H9 (cell line): Measurements from ENCODE around the gene BRCA2. TPM values are rescaled to one million over a fixed set of nuclear protein-coding genes. Genes with fewer than 3 reads are reported as not detected.

ENCODE experiments used
- DNase-seq: peaks from one replicate; pipeline ENCODE4 v3.0.0-alpha.2; 2017
- H2AFZ ChIP-seq: one replicate; pipeline ENCODE4 v1.6.1; 2013; ENCODE audit warnings: mild to moderate bottlenecking, low read length, control low read depth, moderate library complexity
- H2AK5ac ChIP-seq: 2 replicates; pipeline ENCODE4 v1.6.1; 2013; ENCODE audit warnings: low read length, control low read depth, mixed read lengths; ENCODE audit not compliant: insufficient read length
- H2BK120ac ChIP-seq: one replicate; pipeline ENCODE4 v1.6.1; 2013; ENCODE audit warnings: low read depth, mild to moderate bottlenecking, low read length, control low read depth, inconsistent platforms; ENCODE audit not compliant: poor library complexity, severe bottlenecking
- H2BK12ac ChIP-seq: 2 replicates; pipeline ENCODE4 v1.6.1; 2013; ENCODE audit warnings: low read length, control low read depth, mixed read lengths, low read depth; ENCODE audit not compliant: insufficient read length
- H2BK15ac ChIP-seq: 2 replicates; pipeline ENCODE4 v1.6.1; 2013; ENCODE audit warnings: low read depth, low read length, control low read depth
- H2BK20ac ChIP-seq: one replicate; pipeline ENCODE4 v1.6.1; 2013; ENCODE audit warnings: low read depth, mild to moderate bottlenecking, low read length, control low read depth, inconsistent platforms; ENCODE audit not compliant: poor library complexity, severe bottlenecking
- H2BK5ac ChIP-seq: 2 replicates; pipeline ENCODE4 v1.6.1; 2013; ENCODE audit warnings: low read length, control low read depth, mixed read lengths; ENCODE audit not compliant: insufficient read length
- H3K14ac ChIP-seq: 2 replicates; pipeline ENCODE4 v1.6.1; 2013; ENCODE audit warnings: low read length, control low read depth; ENCODE audit not compliant: insufficient read depth
- H3K18ac ChIP-seq: 2 replicates; pipeline ENCODE4 v1.6.1; 2013; ENCODE audit warnings: low read depth, mild to moderate bottlenecking, mixed read lengths, low read length, control low read depth; ENCODE audit not compliant: insufficient read length
- H3K23ac ChIP-seq: 2 replicates; pipeline ENCODE4 v1.6.1; 2013; ENCODE audit warnings: low read length, control low read depth, mixed read lengths, low read depth; ENCODE audit not compliant: insufficient read length
- H3K23me2 ChIP-seq: 2 replicates; pipeline ENCODE4 v1.6.1; 2013; ENCODE audit warnings: low read depth, mild to moderate bottlenecking, mixed read lengths, low read length, control low read depth; ENCODE audit not compliant: insufficient read length, poor library complexity, severe bottlenecking
- H3K27ac ChIP-seq: 2 replicates; pipeline ENCODE4 v1.5.1; 2013; ENCODE audit warnings: low read length, control low read depth, mixed read lengths, low read depth; ENCODE audit not compliant: insufficient read length
- H3K27me3 ChIP-seq: 2 replicates; pipeline ENCODE4 v1.6.1; 2013; ENCODE audit warnings: low read length, control low read depth, inconsistent platforms; ENCODE audit not compliant: insufficient read depth
- H3K4ac ChIP-seq: 2 replicates; pipeline ENCODE4 v1.6.1; 2013; ENCODE audit warnings: low read depth, mild to moderate bottlenecking, control low read depth, inconsistent platforms, low read length, moderate library complexity
- H3K4me1 ChIP-seq: 2 replicates; pipeline ENCODE4 v1.6.1; 2013; ENCODE audit warnings: low read length, control low read depth, inconsistent platforms; ENCODE audit not compliant: insufficient read depth
- H3K4me2 ChIP-seq: 2 replicates; pipeline ENCODE4 v1.6.1; 2013; ENCODE audit warnings: low read length, control low read depth, mixed read lengths; ENCODE audit not compliant: insufficient read length, insufficient read depth
- H3K56ac ChIP-seq: 2 replicates; pipeline ENCODE4 v1.6.1; 2013; ENCODE audit warnings: low read depth, mild to moderate bottlenecking, mixed read lengths, low read length, control low read depth; ENCODE audit not compliant: insufficient read length
- H3K79me1 ChIP-seq: 2 replicates; pipeline ENCODE4 v1.6.1; 2013; ENCODE audit warnings: low read depth, mild to moderate bottlenecking, moderate library complexity, low read length, control low read depth, inconsistent platforms; ENCODE audit not compliant: insufficient read depth, poor library complexity, severe bottlenecking
- H3K79me2 ChIP-seq: 2 replicates; pipeline ENCODE4 v1.6.1; 2013; ENCODE audit warnings: low read length, control low read depth, inconsistent platforms; ENCODE audit not compliant: insufficient read depth
- H3K9ac ChIP-seq: 2 replicates; pipeline ENCODE4 v1.6.1; 2013; ENCODE audit warnings: low read length, control low read depth, mixed read lengths; ENCODE audit not compliant: insufficient read length; ENCODE audit errors: extremely low read depth
- H3K9me3 ChIP-seq: one replicate; pipeline ENCODE4 v1.6.1; 2013; ENCODE audit warnings: low read depth, low read length, inconsistent platforms; ENCODE audit not compliant: control insufficient read depth
- H3T11ph ChIP-seq: one replicate; pipeline ENCODE4 v1.6.1; 2013; ENCODE audit warnings: mild to moderate bottlenecking, low read length, control low read depth, inconsistent platforms
- H4K20me1 ChIP-seq: one replicate; pipeline ENCODE4 v1.6.1; 2013; ENCODE audit not compliant: control insufficient read depth, insufficient read length, insufficient read depth
- H4K5ac ChIP-seq: 2 replicates; pipeline ENCODE4 v1.6.1; 2013; ENCODE audit warnings: low read depth, mild to moderate bottlenecking, mixed read lengths, low read length, control low read depth; ENCODE audit not compliant: insufficient read length
- H4K8ac ChIP-seq: replicated peaks from 2 replicates; pipeline ENCODE4 v1.6.1; 2013; ENCODE audit warnings: low read length, control low read depth, mixed read lengths, low read depth; ENCODE audit not compliant: insufficient read length
- H4K91ac ChIP-seq: 2 replicates; pipeline ENCODE4 v1.6.1; 2013; ENCODE audit warnings: low read depth, mild to moderate bottlenecking, moderate library complexity, mixed read lengths, low read length, control low read depth; ENCODE audit not compliant: insufficient read length
- H3K27ac Mint-ChIP-seq, 3 experiments: 2 replicates in 2 of 3; 3 replicates in 1 of 3; pipeline ENCODE4 v1.8.0; 2020 to 2021; ENCODE audit warnings: mixed read lengths in 3 of 3, mild to moderate bottlenecking in 1 of 3, moderate library complexity in 1 of 3
- H3K27me3 Mint-ChIP-seq: 2 replicates; pipeline ENCODE4 v1.8.0; 2021; ENCODE audit warnings: low read depth, mild to moderate bottlenecking, moderate library complexity, mixed read lengths
- H3K36me3 Mint-ChIP-seq, 3 experiments: 2 replicates in 2 of 3; 3 replicates in 1 of 3; pipeline ENCODE4 v1.8.0; 2020 to 2021; ENCODE audit warnings: low read depth in 3 of 3, mixed read lengths in 3 of 3; ENCODE audit not compliant: insufficient read depth in 1 of 3
- H3K4me1 Mint-ChIP-seq, 2 experiments: 2 replicates each; pipeline ENCODE4 v1.8.0; 2020; ENCODE audit warnings: mixed read lengths in 2 of 2
- H3K4me3 Mint-ChIP-seq, 2 experiments: 2 replicates in 1 of 2; 3 replicates in 1 of 2; pipeline ENCODE4 v1.8.0; 2020 to 2021; ENCODE audit warnings: mild to moderate bottlenecking in 2 of 2, mixed read lengths in 2 of 2, moderate library complexity in 1 of 2
- H3K9me3 Mint-ChIP-seq, 2 experiments: 2 replicates in 1 of 2; 3 replicates in 1 of 2; pipeline ENCODE4 v1.8.0; 2020; ENCODE audit warnings: mild to moderate bottlenecking in 2 of 2, mixed read lengths in 2 of 2, moderate library complexity in 1 of 2
- CTCF ChIP-seq: fragments of 200-600 bp; sonication (generic); conservative IDR thresholded peaks from 3 replicates; pipeline ENCODE4 v1.8.0; 2021; ENCODE audit warnings: antibody characterized with exemption, mild to moderate bottlenecking
- WGBS: extraction: QIAGEN DNeasy Blood & Tissue Kit; methylation state at CpG from one replicate; pipeline ENCODE4 v1.1.7; 2013; ENCODE audit warnings: missing lambda C conversion rate, low lambda C conversion rate, mixed read lengths; ENCODE audit not compliant: insufficient read length; ENCODE audit errors: extremely low coverage; 5-methylcytosine and 5-hydroxymethylcytosine counted together
- total RNA-seq: library from RNA; stranded (reverse); gene quantifications from 2 replicates; pipeline ENCODE4 v1.2.1, GENCODE V29; 2021

BRCA2 gene
- total RNA-seq, 1 experiment from 2014 or later, result 17.0 TPM

GRCh38 chr13:32413284-32413683, 98.0 kb downstream of the BRCA2 start:
- no peak overlapping the region for H2AFZ ChIP-seq
- H2BK12ac ChIP-seq, result no peak overlapping the region
- H2BK15ac ChIP-seq, result no peak overlapping the region
- H3K79me1 ChIP-seq, result no peaks in the 10 kb centered on the region
- H2BK120ac ChIP-seq, result no peak overlapping the region
- no peaks in the 10 kb centered on the region for H3K9me3 ChIP-seq
- H4K20me1 ChIP-seq, result no peaks in the 10 kb centered on the region
- H4K91ac ChIP-seq, result no peak overlapping the region
- no peaks in the 10 kb centered on the region for H3K79me2 ChIP-seq
- H3K23me2 ChIP-seq, result peaks cover 5% of the 10 kb centered on the region
- H3T11ph ChIP-seq, result no peak overlapping the region
- no peak overlapping the region for H3K56ac ChIP-seq
- no peak overlapping the region for H3K4ac ChIP-seq
- Mint-ChIP-seq H3K36me3 (peaks cover 7 to 11% (median 10%) of the 10 kb centered on the region in 3 experiments), H3K4me1 (peaks cover 23 to 24% of the 10 kb centered on the region in 2 experiments), H3K27ac (no peak overlapping the region), H3K4me3 (no peak overlapping the region), H3K27me3 (peaks cover 15% of the 10 kb centered on the region), H3K9me3 (peaks cover 11% of the 10 kb centered on the region in 2 experiments)
- WGBS, result no CpG with 5 or more reads among the region's 3 CpGs
- no peak overlapping the region for H3K9ac ChIP-seq
- H3K23ac ChIP-seq, result no peak overlapping the region
- H3K27ac ChIP-seq, result no peak overlapping the region
- H3K4me2 ChIP-seq, result no peak overlapping the region
- H2BK5ac ChIP-seq, result no peak overlapping the region
- no peak overlapping the region for H3K18ac ChIP-seq
- no peaks in the 10 kb centered on the region for H3K27me3 ChIP-seq
- TF ChIP-seq CTCF, result no peak
- H3K4me1 ChIP-seq, result peaks cover 2% of the 10 kb centered on the region; the same call in 1 of the 2 replicates
- no peak for DNase-seq
- H2BK20ac ChIP-seq, result no peak overlapping the region
- H2AK5ac ChIP-seq, result no peak overlapping the region
- no peak overlapping the region for H4K5ac ChIP-seq
- no peak overlapping the region for H4K8ac ChIP-seq
- H3K14ac ChIP-seq, result no peak overlapping the region
